ENCODE measurements around the gene PRKACG.

DNA sequence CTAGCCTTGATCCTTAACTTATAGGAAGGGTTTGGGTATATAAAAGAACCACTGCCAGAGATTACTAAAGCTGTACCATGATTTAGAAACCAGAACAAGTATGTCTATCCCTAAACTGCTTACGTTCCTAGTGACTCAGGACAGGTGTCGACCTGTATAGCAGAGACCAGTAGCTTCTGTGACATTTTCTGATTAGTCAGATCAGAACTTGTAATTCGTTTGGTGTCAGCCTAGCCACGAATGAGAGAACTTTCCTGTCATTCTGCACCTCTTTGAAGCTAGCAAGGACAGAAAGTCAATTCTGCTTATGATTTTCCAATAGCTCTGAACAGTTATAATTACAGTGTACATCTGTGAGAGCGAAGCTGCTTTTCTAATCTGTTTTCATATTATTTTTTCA, 39.5 kb downstream of the PRKACG start:
- TF ChIP-seq, protein P1, sequence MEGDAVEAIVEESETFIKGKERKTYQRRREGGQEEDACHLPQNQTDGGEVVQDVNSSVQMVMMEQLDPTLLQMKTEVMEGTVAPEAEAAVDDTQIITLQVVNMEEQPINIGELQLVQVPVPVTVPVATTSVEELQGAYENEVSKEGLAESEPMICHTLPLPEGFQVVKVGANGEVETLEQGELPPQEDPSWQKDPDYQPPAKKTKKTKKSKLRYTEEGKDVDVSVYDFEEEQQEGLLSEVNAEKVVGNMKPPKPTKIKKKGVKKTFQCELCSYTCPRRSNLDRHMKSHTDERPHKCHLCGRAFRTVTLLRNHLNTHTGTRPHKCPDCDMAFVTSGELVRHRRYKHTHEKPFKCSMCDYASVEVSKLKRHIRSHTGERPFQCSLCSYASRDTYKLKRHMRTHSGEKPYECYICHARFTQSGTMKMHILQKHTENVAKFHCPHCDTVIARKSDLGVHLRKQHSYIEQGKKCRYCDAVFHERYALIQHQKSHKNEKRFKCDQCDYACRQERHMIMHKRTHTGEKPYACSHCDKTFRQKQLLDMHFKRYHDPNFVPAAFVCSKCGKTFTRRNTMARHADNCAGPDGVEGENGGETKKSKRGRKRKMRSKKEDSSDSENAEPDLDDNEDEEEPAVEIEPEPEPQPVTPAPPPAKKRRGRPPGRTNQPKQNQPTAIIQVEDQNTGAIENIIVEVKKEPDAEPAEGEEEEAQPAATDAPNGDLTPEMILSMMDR (IDR thresholded peaks at IDR 0.05) = no peak
- TF ChIP-seq POLR2A (IDR thresholded peaks at IDR 0.05) = no peak
- no peak for TF ChIP-seq EP300 (IDR thresholded peaks at IDR 0.05)

Measured in tibial nerve (tissue), 4 donors.